IMR-90 (cell line): ENCODE measurements around the gene SLC35F1. TPM values are rescaled to one million over a fixed set of nuclear protein-coding genes. Genes with fewer than 3 reads are reported as not detected.

Source experiments
- ATAC-seq: fragments of 200-7000 bp; cut with Tn5 transposase; 2 replicates; pipeline ENCODE4 v1.9.1; 2020; ENCODE audit warnings: low read depth, mild to moderate bottlenecking, moderate library complexity
- BruUV-seq: library from RNA; stranded (reverse); fragments of 400-500 nt; replicated peaks from 2 replicates; lab custom pipeline; 2021; lab: Mats Ljungman, UMichigan
- CTCF ChIA-PET: fragments of 300-600 bp; formaldehyde crosslinking; extraction: SDS; loops from one replicate; lab custom pipeline; 2021; ENCODE audit warnings: antibody characterized with exemption; lab: Yijun Ruan, JAX
- POLR2A ChIA-PET: fragments of 300-600 bp; sonication (Branson Sonifier 250); formaldehyde crosslinking; loops from one replicate; lab custom pipeline; 2022; ENCODE audit warnings: antibody characterized with exemption; ENCODE audit not compliant: unreplicated experiment; lab: Charles Lee
- DNase-seq: peaks from one replicate; pipeline ENCODE4 v3.0.0; 2013
- H2AFZ ChIP-seq: replicated peaks from 2 replicates; pipeline ENCODE3; 2013; ENCODE audit warnings: low read length, mild to moderate bottlenecking; ENCODE audit not compliant: poor library complexity
- H2AK5ac ChIP-seq: 2 replicates; pipeline ENCODE4 v1.6.1; 2013; ENCODE audit warnings: low read depth, low read length, inconsistent platforms
- H2AK9ac ChIP-seq: replicated peaks from 2 replicates; pipeline ENCODE3; 2013; ENCODE audit warnings: mild to moderate bottlenecking, low read depth, low read length, moderate library complexity; ENCODE audit not compliant: poor library complexity
- H2BK120ac ChIP-seq: 2 replicates; pipeline ENCODE4 v1.6.1; 2013; ENCODE audit warnings: low read depth, low read length, inconsistent platforms
- H2BK15ac ChIP-seq: 3 replicates; pipeline ENCODE4 v1.6.1; 2013; ENCODE audit warnings: low read depth, low read length, inconsistent platforms
- H2BK20ac ChIP-seq: 2 replicates; pipeline ENCODE4 v1.6.1; 2013; ENCODE audit warnings: low read depth, mild to moderate bottlenecking, inconsistent platforms, low read length, moderate library complexity
- H2BK5ac ChIP-seq: 2 replicates; pipeline ENCODE4 v1.6.1; 2013; ENCODE audit warnings: mild to moderate bottlenecking, low read depth, low read length, inconsistent platforms; ENCODE audit not compliant: poor library complexity, severe bottlenecking
- H3K14ac ChIP-seq: replicated peaks from 2 replicates; pipeline ENCODE4 v1.6.1; 2013; ENCODE audit warnings: low read depth, low read length, inconsistent platforms
- H3K18ac ChIP-seq: 2 replicates; pipeline ENCODE4 v1.6.1; 2013; ENCODE audit warnings: low read depth, low read length, control low read depth
- H3K23ac ChIP-seq: 2 replicates; pipeline ENCODE4 v1.6.1; 2013; ENCODE audit warnings: low read depth, low read length, inconsistent platforms
- H3K27ac ChIP-seq: 2 replicates; pipeline ENCODE4 v1.5.1; 2013; ENCODE audit warnings: mild to moderate bottlenecking, control low read depth, low read length; ENCODE audit not compliant: insufficient read depth
- H3K27me3 ChIP-seq: 2 replicates; pipeline ENCODE4 v1.6.1; 2013; ENCODE audit warnings: low read length; ENCODE audit not compliant: control insufficient read depth, insufficient read depth
- H3K36me3 ChIP-seq: 2 replicates; pipeline ENCODE4 v1.6.1; 2013; ENCODE audit warnings: low read length, mixed read lengths; ENCODE audit not compliant: control insufficient read depth, insufficient read depth
- H3K4ac ChIP-seq: 2 replicates; pipeline ENCODE4 v1.6.1; 2013; ENCODE audit warnings: low read depth, low read length, inconsistent platforms
- H3K4me1 ChIP-seq: 2 replicates; pipeline ENCODE4 v1.6.1; 2013; ENCODE audit warnings: low read length, mixed read lengths; ENCODE audit not compliant: control insufficient read depth, insufficient read depth
- H3K4me2 ChIP-seq: 2 replicates; pipeline ENCODE4 v1.6.1; 2013; ENCODE audit warnings: low read depth, mild to moderate bottlenecking, control low read depth, low read length, moderate library complexity
- H3K4me3 ChIP-seq: 2 replicates; pipeline ENCODE4 v1.5.1; 2013; ENCODE audit warnings: low read depth, mild to moderate bottlenecking, control low read depth, low read length, moderate library complexity; ENCODE audit not compliant: insufficient read depth
- H3K56ac ChIP-seq: 2 replicates; pipeline ENCODE4 v1.6.1; 2013; ENCODE audit warnings: low read length, inconsistent platforms; ENCODE audit not compliant: insufficient read depth; ENCODE audit errors: extremely low read depth
- H3K79me1 ChIP-seq, 2 experiments: 2 replicates each; pipeline ENCODE4 v1.6.1; 2013; ENCODE audit warnings: low read length in 2 of 2, inconsistent platforms in 1 of 2, low read depth in 1 of 2
- H3K9ac ChIP-seq: 2 replicates; pipeline ENCODE4 v1.6.1; 2013; ENCODE audit warnings: low read depth, low read length, control low read depth
- H3K9me1 ChIP-seq: 2 replicates; pipeline ENCODE4 v1.6.1; 2013; ENCODE audit warnings: low read length, inconsistent platforms; ENCODE audit not compliant: insufficient read depth
- H3K9me3 ChIP-seq: 2 replicates; pipeline ENCODE4 v1.6.1; 2013; ENCODE audit warnings: low read length; ENCODE audit not compliant: control insufficient read depth, insufficient read depth
- H4K20me1 ChIP-seq: 2 replicates; pipeline ENCODE4 v1.6.1; 2013; ENCODE audit warnings: low read length, inconsistent platforms; ENCODE audit not compliant: insufficient read depth
- H4K5ac ChIP-seq: 2 replicates; pipeline ENCODE4 v1.6.1; 2013; ENCODE audit warnings: mild to moderate bottlenecking, low read depth, low read length, control low read depth
- H4K8ac ChIP-seq, 2 experiments: 2 replicates each; pipeline ENCODE4 v1.6.1; 2013; ENCODE audit warnings: low read depth in 2 of 2, low read length in 2 of 2, control low read depth in 1 of 2, inconsistent platforms in 1 of 2
- H4K91ac ChIP-seq: 2 replicates; pipeline ENCODE4 v1.6.1; 2013; ENCODE audit warnings: low read depth, low read length, inconsistent platforms; ENCODE audit not compliant: insufficient read depth
- BHLHE40 ChIP-seq: fragments of 150-350 bp; IDR thresholded peaks from 2 replicates; pipeline ENCODE4 v1.6.1; 2016; ENCODE audit warnings: mild to moderate bottlenecking, low read depth, low read length
- CEBPB ChIP-seq: IDR thresholded peaks from 2 replicates; pipeline ENCODE4 v1.6.1; 2012; ENCODE audit warnings: low read depth, low read length, improper control_type of control experiment
- CHD1 ChIP-seq: IDR thresholded peaks from 2 replicates; pipeline ENCODE4 v1.6.1; 2012; ENCODE audit warnings: low read depth, low read length, improper control_type of control experiment
- FOS ChIP-seq: fragments of 150-350 bp; IDR thresholded peaks from 2 replicates; pipeline ENCODE4 v1.6.1; 2016; ENCODE audit warnings: low read depth, low read length
- MAFK ChIP-seq: IDR thresholded peaks from 2 replicates; pipeline ENCODE4 v1.6.1; 2012; ENCODE audit warnings: low read depth, low read length, improper control_type of control experiment
- MAZ ChIP-seq: IDR thresholded peaks from 2 replicates; pipeline ENCODE4 v1.6.1; 2012; ENCODE audit warnings: low read depth, mild to moderate bottlenecking, low read length, improper control_type of control experiment, moderate library complexity, borderline replicate concordance
- MXI1 ChIP-seq: IDR thresholded peaks from 2 replicates; pipeline ENCODE4 v1.6.1; 2012; ENCODE audit warnings: low read depth, mild to moderate bottlenecking, low read length, moderate library complexity, borderline replicate concordance
- NFE2L2 ChIP-seq: fragments of 150-350 bp; IDR thresholded peaks from 2 replicates; pipeline ENCODE4 v1.6.1; 2016; ENCODE audit warnings: low read depth, mild to moderate bottlenecking, low read length
- POLR2A ChIP-seq: IDR thresholded peaks from 2 replicates; pipeline ENCODE4 v1.6.1; 2012; ENCODE audit warnings: mild to moderate bottlenecking, low read depth, low read length
- RAD21 ChIP-seq: IDR thresholded peaks from 2 replicates; pipeline ENCODE4 v1.6.1; 2012; ENCODE audit warnings: low read length, improper control_type of control experiment
- RCOR1 ChIP-seq: IDR thresholded peaks from 2 replicates; pipeline ENCODE4 v1.6.1; 2012; ENCODE audit warnings: mild to moderate bottlenecking, low read length, improper control_type of control experiment; ENCODE audit not compliant: insufficient replicate concordance
- RFX5 ChIP-seq: IDR thresholded peaks from 2 replicates; pipeline ENCODE4 v1.8.0; 2012; ENCODE audit warnings: low read depth, mild to moderate bottlenecking, low read length, moderate library complexity
- SMC3 ChIP-seq: fragments of 150-350 bp; IDR thresholded peaks from 2 replicates; pipeline ENCODE4 v1.6.1; 2016; ENCODE audit warnings: low read depth, mild to moderate bottlenecking, antibody characterized with exemption, low read length, moderate library complexity
- WGBS, 2 experiments: methylation state at CpG; one replicate each; pipeline versions ENCODE4 v1.1.5 to v1.1.7; 2013; ENCODE audit warnings: missing lambda C conversion rate in 2 of 2; ENCODE audit not compliant: insufficient read length in 1 of 2; ENCODE audit errors: extremely low coverage in 2 of 2; 5-methylcytosine and 5-hydroxymethylcytosine counted together
- dilution Hi-C: fragments of 300-500 bp; cut with HindIII; formaldehyde crosslinking; loops from one replicate; pipeline ENCODE4 v1.14.3; 2018; ENCODE audit warnings: low sequenced_read_pairs; ENCODE audit not compliant: unreplicated experiment
- in situ Hi-C: fragments of 300-500 bp; cut with MboI; formaldehyde crosslinking; loops from 3 replicates; pipeline ENCODE4 v1.14.3; 2019; ENCODE audit warnings: low sequenced_read_pairs, inconsistent platforms, mixed read lengths
- intact Hi-C: fragments of 100-400 bp; cut with micrococcal nuclease; formaldehyde crosslinking; loops from 2 replicates; pipeline ENCODE4 v1.10.0; 2022
- polyA plus RNA-seq, 3 experiments: library from polyadenylated mRNA; depleted of rRNA; stranded (reverse); fragments of >200 nt; gene quantifications; 2 replicates each; pipeline ENCODE4 v1.2.3, GENCODE V29; 2012; ENCODE audit warnings: low replicate concordance in 1 of 3
- total RNA-seq: library from RNA; depleted of rRNA; stranded (reverse); fragments of >200 nt; gene quantifications from 2 replicates; pipeline ENCODE4 v1.2.3, GENCODE V29; 2012
- TF ChIP-seq, protein P1 (sequence below): fragments of 150-350 bp; IDR thresholded peaks from 2 replicates; pipeline ENCODE4 v1.6.1; 2017; ENCODE audit warnings: mild to moderate bottlenecking, antibody characterized with exemption, low read length, low read depth
- TF ChIP-seq, protein P2 (sequence below): conservative IDR thresholded peaks from 2 replicates; pipeline ENCODE4 v1.5.1; 2012; ENCODE audit warnings: mild to moderate bottlenecking, low read depth, low read length, improper control_type of control experiment
- TF ChIP-seq, protein P3 (sequence below): fragments of 150-350 bp; IDR thresholded peaks from 2 replicates; pipeline ENCODE4 v1.6.1; 2016; ENCODE audit warnings: low read depth, mild to moderate bottlenecking, low read length, moderate library complexity, borderline replicate concordance

SLC35F1 gene
- total and polyA plus RNA-seq, 2 of the 4 experiments (the other 2 are of a cell fraction) = not detected

DNA sequence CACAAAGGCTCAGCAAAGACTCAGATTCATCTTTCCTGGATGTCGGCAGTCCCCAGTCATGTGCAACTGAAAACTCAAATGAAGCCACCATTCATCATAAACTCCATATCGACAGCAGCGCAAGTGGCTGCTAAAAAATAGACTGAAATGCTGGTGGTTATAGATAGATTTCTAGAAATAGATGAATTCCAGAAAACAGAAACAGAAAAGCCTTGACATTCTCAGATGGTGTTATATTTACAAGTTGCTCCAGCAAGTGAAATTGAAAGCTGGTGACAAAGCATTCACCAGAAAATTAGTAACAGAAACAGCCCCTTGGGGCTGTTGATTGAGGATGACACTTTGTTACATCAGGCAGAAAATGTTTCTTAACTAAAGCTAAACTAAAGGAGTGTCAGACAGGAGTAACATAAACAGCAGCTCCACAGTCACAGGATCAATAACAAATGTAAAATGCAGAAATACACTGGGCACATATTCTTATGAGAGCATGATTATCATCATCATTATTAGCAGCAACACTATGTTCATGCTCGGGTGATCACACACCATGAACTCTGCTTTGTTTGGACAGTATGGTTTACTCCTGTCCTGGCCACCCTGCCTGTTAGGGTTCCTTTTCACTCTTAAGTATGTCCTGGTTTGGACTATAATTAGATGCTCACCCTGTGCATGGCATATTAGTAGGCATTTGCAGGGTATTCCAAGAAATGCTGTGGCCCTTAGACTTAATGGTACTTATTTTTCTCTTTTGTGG, 36.4 kb upstream of the SLC35F1 start:
- Histone ChIP-seq H2AK9ac (no peak overlapping the region), H3K23ac (no peak overlapping the region), H3K9me3 (no peaks in the 10 kb centered on the region), H2AK5ac (no peak overlapping the region), H3K79me1 (no peaks in the 10 kb centered on the region), H3K4ac (no peak overlapping the region), H2BK20ac (no peak overlapping the region), H4K8ac (no peak overlapping the region), H3K4me2 (no peak overlapping the region), H2AFZ (no peak overlapping the region), H2BK5ac (no peak overlapping the region), H4K20me1 (no peaks in the 10 kb centered on the region), H3K9me1 (no peaks in the 10 kb centered on the region), H3K4me3 (no peak overlapping the region), H4K5ac (no peak overlapping the region), H3K9ac (no peak overlapping the region), H3K4me1 (no peaks in the 10 kb centered on the region), H3K56ac (no peak overlapping the region), H3K18ac (no peak overlapping the region), H2BK120ac (no peak overlapping the region), H4K91ac (no peak overlapping the region), H3K27ac (no peak overlapping the region), H3K36me3 (no peaks in the 10 kb centered on the region), H3K27me3 (no peaks in the 10 kb centered on the region), H2BK15ac (no peak overlapping the region), H3K14ac (no peak overlapping the region)
- intact Hi-C loops (no loop called here), in situ Hi-C loops (no loop called here), dilution Hi-C loops (no loop called here)
- no TSS peak for BruUV-seq
- TF ChIP-seq CHD1 (no peak), RCOR1 (no peak), POLR2A (no peak), BHLHE40 (no peak), NFE2L2 (no peak), MAFK (no peak), CEBPB (no peak), MAZ (no peak), FOS (no peak), SMC3 (no peak), RFX5 (no peak), RAD21 (no peak), MXI1 (no peak)
- TF ChIP-seq, protein P1, sequence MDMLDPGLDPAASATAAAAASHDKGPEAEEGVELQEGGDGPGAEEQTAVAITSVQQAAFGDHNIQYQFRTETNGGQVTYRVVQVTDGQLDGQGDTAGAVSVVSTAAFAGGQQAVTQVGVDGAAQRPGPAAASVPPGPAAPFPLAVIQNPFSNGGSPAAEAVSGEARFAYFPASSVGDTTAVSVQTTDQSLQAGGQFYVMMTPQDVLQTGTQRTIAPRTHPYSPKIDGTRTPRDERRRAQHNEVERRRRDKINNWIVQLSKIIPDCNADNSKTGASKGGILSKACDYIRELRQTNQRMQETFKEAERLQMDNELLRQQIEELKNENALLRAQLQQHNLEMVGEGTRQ = no peak
- TF ChIP-seq, protein P2, sequence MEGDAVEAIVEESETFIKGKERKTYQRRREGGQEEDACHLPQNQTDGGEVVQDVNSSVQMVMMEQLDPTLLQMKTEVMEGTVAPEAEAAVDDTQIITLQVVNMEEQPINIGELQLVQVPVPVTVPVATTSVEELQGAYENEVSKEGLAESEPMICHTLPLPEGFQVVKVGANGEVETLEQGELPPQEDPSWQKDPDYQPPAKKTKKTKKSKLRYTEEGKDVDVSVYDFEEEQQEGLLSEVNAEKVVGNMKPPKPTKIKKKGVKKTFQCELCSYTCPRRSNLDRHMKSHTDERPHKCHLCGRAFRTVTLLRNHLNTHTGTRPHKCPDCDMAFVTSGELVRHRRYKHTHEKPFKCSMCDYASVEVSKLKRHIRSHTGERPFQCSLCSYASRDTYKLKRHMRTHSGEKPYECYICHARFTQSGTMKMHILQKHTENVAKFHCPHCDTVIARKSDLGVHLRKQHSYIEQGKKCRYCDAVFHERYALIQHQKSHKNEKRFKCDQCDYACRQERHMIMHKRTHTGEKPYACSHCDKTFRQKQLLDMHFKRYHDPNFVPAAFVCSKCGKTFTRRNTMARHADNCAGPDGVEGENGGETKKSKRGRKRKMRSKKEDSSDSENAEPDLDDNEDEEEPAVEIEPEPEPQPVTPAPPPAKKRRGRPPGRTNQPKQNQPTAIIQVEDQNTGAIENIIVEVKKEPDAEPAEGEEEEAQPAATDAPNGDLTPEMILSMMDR = no peak
- TF ChIP-seq, protein P3, sequence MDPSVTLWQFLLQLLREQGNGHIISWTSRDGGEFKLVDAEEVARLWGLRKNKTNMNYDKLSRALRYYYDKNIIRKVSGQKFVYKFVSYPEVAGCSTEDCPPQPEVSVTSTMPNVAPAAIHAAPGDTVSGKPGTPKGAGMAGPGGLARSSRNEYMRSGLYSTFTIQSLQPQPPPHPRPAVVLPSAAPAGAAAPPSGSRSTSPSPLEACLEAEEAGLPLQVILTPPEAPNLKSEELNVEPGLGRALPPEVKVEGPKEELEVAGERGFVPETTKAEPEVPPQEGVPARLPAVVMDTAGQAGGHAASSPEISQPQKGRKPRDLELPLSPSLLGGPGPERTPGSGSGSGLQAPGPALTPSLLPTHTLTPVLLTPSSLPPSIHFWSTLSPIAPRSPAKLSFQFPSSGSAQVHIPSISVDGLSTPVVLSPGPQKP = no peak
- DNase-seq (no peak), ATAC-seq (no peak)
- WGBS, 2 experiments = no CpG with 5 or more reads among the region's 4 CpGs
- ChIA-PET CTCF (no interaction called here), POLR2A (no interaction called here)
